ENCODE data around the gene DCP1A. TPM values are rescaled to one million over a fixed set of nuclear protein-coding genes. Genes with fewer than 3 reads are reported as not detected.

The DCP1A gene
- total and polyA plus RNA-seq, 12 donors: 4.5 to 24.1 (median 18.2) TPM

GRCh38 chr3:53342353-53342752 lies 5.0 kb downstream of the DCP1A start:
- peaks cover 0 to 71% (median 13%) of the 10 kb centered on the region in 9 donors for H3K36me3 ChIP-seq
- no peaks in the 10 kb centered on the region for H3K9me3 ChIP-seq
- 8 to 18% methylated on average over 3 of the region's 3 CpGs for WGBS, 2 donors
- ATAC-seq: peak; percentile 36 to 81 (median 63)
- H3K27me3 ChIP-seq: no peaks in the 10 kb centered on the region
- peak; percentile 28 to 32 for DNase-seq
- intact Hi-C loops (cut with DNase I): loop anchor here in 2 of 10 donors (5.0 to 10.0 kb wide), 2 partner anchors 85 to 88 kb away; partner anchors contain the start of gene TKT (in 2 of the 2)
- H3K27ac ChIP-seq: peak overlapping the region in 6 of 10 donors; percentile 15 to 59 (median 54)
- H3K4me3 ChIP-seq: no peak overlapping the region
- TF ChIP-seq CTCF (IDR thresholded peaks at IDR 0.05): no peak
- peaks cover 0 to 60% (median 48%) of the 10 kb centered on the region in 9 donors for H3K4me1 ChIP-seq

GRCh38 chr3:53337167-53337940 lies 10.0 kb downstream of the DCP1A start:
- peaks cover 0 to 95% (median 29%) of the 10 kb centered on the region in 9 donors for H3K36me3 ChIP-seq
- no peak for TF ChIP-seq CTCF (IDR thresholded peaks at IDR 0.05)
- no peaks in the 10 kb centered on the region for H3K9me3 ChIP-seq
- H3K4me3 ChIP-seq: no peak overlapping the region
- H3K4me1 ChIP-seq: peaks cover 0 to 29% (median 19%) of the 10 kb centered on the region in 9 donors
- peak in 4 of 8 donors; percentile 21 to 39 (median 26) for ATAC-seq
- H3K27ac ChIP-seq: peak overlapping the region in 8 of 10 donors; percentile 15 to 62 (median 38)
- H3K27me3 ChIP-seq: no peaks in the 10 kb centered on the region
- WGBS, 2 donors: 74% methylated on average over 2 of the region's 2 CpGs
- intact Hi-C loops (cut with DNase I): no loop called here
- DNase-seq: no peak

- no peak for TF ChIP-seq CTCF (IDR thresholded peaks at IDR 0.05)
- H3K4me3 ChIP-seq: no peak overlapping the region
- intact Hi-C loops (cut with DNase I): no loop called here
- no peak for DNase-seq
- no peak overlapping the region for H3K27ac ChIP-seq
- peaks cover 0 to 32% (median 16%) of the 10 kb centered on the region in 9 donors for H3K4me1 ChIP-seq
- ATAC-seq: no peak
- no peaks in the 10 kb centered on the region for H3K9me3 ChIP-seq
- 95 to 99% methylated on average over 6 of the region's 6 CpGs for WGBS, 2 donors
- peaks cover 0 to 95% (median 17%) of the 10 kb centered on the region in 9 donors for H3K36me3 ChIP-seq
- H3K27me3 ChIP-seq: no peaks in the 10 kb centered on the region
Observed at GRCh38 chr3:53334742-53335141, 12.6 kb downstream of the DCP1A start.

GRCh38 chr3:53331871-53332270 lies 15.5 kb downstream of the DCP1A start:
- Histone ChIP-seq H3K9me3 (no peaks in the 10 kb centered on the region), H3K27me3 (no peaks in the 10 kb centered on the region), H3K27ac (no peak overlapping the region), H3K4me3 (no peak overlapping the region), H3K4me1 (peaks cover 0 to 35% (median 18%) of the 10 kb centered on the region in 9 donors), H3K36me3 (peaks cover 0 to 87% (median 19%) of the 10 kb centered on the region in 9 donors)
- intact Hi-C loops (cut with DNase I): no loop called here
- DNase-seq (no peak), ATAC-seq (no peak)
- 88 to 96% methylated on average over 1 of the region's 1 CpG for WGBS, 2 donors
- TF ChIP-seq CTCF (IDR thresholded peaks at IDR 0.05): no peak

Measured in heart right ventricle (tissue), 16 donors.